Jurkat, Clone E6-1 (cell line): Measurements from ENCODE around the gene FAM222A.

ENCODE experiments used
- DNase-seq: peaks from one replicate; pipeline ENCODE4 v3.0.0-alpha.2; 2011; ENCODE audit warnings: low read depth, low spot score
- H3K4me3 ChIP-seq: 2 replicates; pipeline ENCODE4 v1.5.1; 2011; ENCODE audit warnings: mild to moderate bottlenecking, low read length, control low read depth, moderate library complexity

The FAM222A gene

DNA sequence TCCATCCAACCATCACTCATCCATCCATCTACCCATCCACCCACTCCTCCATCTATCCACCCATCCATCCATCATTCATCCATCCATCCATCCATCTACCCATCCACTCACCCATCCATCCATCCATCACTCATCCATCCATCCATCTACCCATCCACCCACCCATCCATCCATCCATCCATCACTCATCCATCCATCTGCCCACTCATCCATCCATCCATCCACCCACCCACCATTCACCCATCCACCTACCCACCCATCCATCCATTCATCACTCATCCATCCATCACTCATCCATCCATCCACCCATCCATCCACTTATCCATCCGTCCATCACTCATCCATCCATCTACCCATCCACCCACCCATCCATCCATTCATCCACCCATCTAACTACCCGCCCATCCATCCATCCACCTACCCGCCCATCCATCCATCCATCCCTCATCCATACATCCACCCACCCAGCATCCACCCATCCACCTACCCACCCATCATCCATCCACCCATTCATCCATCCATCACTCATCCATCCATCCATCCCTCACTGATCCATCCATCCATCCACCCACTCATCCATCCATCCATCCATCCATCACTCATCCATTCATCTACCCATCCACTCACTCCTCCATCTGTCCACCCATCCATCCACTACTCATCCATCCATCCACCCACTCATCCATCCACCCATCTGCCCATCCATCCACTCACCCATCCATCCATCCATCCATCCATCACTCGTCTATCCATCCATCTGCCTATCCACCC lies 95.4 kb downstream of the FAM222A start:
- DNase-seq = no peak
- no peak overlapping the region for H3K4me3 ChIP-seq

DNA sequence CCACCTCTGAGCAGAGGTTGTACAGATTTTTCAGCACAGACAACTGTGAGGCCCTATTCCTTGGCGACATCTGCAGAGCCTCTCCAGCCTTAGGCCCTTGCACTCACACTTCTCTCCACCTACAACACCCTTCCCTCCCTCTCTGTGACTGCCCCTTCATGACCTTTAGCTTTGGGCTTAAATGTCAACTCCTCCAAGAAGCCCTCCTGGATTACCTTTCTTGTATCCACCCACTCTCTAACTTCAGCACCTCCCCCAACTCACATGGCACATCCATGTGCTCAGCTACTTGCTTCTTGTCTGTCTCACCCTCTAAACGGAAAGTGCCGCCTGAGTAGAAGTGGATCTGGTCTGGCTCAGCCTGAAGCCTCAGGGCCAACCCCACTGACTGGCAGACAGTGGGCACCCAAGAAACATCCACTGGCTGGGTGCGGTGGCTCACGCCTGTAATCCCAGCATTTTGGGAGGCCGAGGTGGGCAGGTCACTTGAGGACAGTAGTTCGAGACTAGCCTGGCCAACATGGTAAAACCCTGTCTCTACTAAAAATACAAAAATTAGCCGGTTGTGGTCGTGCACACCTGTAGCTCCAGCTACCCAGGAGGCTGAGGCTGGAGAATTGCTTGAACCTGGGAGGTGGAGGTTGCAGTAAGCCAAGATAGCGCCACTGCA lies 97.5 kb downstream of the FAM222A start:
- H3K4me3 ChIP-seq = no peak overlapping the region
- DNase-seq = no peak

DNA sequence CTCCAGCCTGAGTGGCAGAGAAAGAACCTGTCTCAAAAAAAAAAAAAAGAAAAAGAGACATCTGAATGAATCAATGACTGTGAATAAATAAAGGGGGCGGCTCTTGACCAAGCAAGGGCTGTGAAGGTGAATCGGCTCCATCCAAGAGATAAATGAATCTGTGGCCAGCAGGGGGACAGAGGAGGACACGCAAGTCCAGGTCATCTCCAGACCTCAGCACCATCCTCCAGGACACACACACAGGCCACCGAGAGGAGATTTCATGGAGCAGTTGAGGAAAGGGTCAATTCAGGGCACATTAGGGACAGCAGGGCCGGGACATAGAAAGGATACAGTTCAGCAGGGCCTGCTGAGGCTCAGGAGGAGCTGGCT lies 98.0 kb downstream of the FAM222A start:
- no peak for DNase-seq
- no peak overlapping the region for H3K4me3 ChIP-seq

DNA sequence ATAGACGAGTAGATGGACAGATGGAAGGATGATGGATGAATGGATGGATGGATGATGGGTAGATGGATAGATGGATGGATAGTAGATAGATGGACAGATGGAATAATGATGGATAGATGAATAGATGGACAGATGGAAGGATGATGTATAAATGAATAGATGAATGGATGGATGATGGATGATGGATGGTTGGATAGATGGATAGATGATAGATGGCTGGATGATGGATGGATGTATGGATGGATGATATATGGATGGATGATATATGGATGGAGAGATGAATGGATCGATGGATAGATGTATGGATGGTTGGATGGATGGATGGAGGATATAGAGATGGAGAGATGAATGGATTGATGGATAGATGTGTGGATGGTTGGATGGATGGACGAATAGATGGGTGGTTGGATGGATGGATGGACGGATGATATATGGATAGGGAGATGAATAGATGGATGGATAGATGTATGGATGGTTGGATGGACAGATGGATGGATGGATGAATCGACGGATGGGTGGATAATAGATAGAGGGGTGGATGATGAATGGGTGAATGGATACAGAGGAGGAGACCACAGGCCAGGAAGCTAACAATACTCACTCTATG lies 100.3 kb downstream of the FAM222A start:
- H3K4me3 ChIP-seq = no peak overlapping the region
- no peak for DNase-seq

DNA sequence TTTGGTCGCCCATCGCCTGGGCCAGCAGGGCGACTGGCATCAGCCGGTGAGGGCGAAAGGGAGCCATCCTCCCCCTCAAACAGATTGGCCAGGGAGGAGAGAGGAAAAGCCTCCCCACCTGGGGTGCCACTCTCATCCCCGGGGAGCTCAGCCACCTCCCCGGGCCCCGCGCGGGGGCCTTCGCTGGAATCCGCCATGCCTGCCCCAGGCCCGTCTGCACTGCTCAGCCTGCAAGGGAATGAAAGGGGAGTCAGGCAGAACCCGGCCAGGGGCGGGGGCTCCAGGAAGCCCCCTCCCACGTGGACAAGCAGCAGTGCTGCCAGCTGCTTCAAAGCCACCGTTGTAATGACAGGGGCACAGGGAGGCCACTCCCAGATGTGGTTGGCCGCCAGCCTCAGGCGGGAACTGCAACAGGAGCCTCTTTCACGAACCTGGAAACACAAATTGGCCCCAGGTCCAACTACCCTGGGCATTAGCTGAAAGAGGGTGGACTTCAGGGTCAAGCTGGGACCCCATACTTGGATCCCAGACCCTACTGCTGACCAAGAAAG lies 101.0 kb downstream of the FAM222A start:
- DNase-seq = no peak
- H3K4me3 ChIP-seq = no peak overlapping the region

DNA sequence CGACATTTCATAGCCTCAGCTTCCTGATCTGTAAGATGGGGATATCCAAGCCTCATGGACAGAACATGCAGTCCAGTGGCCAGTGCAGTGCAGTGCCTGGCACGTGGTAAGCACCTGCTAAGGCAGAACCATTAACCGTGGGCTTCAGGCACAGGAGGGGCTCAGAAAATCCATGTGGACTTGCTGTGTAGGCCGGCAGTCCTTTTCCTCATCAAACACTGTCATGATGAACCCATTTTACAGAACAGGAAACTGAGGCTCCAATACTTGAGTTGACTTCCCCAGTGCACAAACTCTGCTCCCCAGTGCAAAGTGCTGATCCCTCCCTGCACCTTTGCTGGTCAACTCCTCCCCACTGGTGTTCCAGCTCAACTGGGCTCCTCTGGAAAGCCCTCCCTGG lies 101.6 kb downstream of the FAM222A start:
- no peak overlapping the region for H3K4me3 ChIP-seq
- DNase-seq = no peak

DNA sequence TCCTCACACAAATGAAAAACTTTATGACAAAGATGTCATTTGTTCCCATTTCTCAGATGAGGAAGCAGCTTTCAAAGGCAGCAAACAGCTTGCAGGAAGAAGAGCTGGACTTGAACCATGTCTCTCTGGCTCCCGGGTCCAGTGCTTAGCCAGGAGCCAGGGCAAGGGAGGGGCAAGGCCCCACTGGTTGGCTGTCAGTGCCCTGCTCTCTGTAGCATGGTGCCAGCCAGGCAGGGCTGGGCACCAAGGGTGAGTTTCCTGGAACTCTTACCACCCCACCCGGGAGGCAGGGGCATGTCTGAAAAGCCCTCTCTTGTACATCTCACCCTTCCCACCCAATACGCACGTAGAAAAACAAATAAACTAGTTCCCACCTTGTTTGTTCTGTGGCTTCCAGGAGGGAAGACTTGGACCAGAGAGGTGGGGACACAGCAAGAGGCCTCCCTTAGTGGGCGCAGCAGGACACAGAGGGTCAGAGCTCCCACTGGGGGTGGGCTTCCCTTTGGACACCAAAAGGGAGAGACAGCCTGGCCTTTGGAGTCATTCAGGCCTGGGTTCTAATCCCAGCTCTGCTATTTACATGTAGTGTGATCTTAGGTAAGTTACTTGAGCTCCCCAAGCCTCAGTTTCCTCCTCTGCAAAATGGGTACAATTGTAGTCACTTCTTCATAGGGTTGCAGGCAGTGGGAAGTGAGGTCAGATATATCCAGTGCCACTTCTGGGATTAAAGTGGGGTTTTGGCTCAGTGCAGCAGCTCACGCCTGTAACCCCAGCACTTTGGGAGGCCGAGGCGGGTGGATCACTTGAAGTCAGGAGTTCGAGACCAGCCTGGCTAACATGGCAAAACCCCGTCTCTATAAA lies 102.4 kb downstream of the FAM222A start:
- H3K4me3 ChIP-seq = no peak overlapping the region
- DNase-seq = no peak

DNA sequence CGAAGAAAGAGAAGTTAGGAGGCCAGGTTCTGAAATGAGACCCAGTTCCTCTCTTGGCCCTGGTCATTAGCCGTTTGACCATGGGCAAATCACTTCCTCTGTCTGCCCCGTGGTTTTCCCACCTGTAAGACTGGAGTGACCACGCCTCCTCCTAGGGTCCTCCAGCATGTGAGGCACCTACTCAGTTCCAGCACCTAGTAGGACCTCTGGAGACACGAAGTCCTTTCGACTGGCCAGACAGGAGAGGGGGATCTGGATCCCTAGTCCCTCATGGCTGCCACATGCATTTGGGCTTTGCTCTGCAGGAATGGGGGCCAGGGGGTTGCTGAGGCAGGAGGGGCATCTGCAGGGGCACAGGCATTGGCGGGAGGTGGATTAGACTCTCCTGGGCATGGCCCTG lies 103.2 kb downstream of the FAM222A start:
- H3K4me3 ChIP-seq = no peak overlapping the region
- no peak for DNase-seq

DNA sequence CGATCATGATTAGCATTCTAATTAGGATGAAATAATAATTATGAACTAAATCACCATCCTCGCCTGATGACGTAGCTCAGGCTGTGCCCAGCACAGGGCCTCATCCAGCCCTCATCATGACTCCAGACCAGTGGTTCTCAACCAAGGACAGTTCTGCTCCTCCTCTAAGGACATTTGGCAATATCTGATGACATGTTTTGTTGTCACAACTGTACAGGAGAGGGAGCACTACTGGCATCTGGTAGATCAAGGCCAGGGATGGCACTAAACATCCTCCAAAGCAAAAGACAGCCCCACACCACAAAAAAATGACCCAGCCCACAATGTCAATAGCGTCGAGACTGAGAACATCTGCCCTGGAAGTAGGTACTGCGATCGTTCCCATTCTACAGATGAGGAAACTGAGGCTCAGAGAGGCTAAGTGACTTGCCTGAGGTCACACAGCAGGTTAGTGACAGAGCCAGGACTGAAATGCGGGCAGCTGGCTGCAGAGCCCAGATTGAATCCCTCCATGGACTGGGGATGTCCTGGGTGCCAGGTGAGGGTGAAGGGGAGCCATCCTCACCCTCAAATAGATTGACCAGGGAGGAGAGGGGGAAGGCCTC lies 104.1 kb downstream of the FAM222A start:
- no peak for DNase-seq
- H3K4me3 ChIP-seq = no peak overlapping the region

DNA sequence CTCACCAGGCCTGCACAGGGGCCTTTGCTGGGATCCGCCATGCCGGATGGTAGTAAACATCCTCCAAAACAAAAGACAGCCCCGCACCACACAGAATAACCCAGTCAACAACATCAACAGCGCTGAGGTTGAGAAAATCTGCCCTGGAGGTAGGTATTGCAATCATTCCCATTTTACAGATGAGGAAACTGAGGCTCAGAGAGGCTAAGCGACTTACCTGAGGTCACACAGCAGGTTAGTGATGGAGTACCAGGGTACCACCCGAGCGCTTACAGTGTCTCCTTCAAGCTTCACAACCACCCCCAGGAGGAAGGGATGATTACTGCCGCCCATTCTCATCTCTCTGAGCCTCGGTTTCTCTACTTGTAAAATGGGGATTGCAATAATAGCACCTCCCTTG lies 104.6 kb downstream of the FAM222A start:
- DNase-seq = no peak
- no peak overlapping the region for H3K4me3 ChIP-seq

DNA sequence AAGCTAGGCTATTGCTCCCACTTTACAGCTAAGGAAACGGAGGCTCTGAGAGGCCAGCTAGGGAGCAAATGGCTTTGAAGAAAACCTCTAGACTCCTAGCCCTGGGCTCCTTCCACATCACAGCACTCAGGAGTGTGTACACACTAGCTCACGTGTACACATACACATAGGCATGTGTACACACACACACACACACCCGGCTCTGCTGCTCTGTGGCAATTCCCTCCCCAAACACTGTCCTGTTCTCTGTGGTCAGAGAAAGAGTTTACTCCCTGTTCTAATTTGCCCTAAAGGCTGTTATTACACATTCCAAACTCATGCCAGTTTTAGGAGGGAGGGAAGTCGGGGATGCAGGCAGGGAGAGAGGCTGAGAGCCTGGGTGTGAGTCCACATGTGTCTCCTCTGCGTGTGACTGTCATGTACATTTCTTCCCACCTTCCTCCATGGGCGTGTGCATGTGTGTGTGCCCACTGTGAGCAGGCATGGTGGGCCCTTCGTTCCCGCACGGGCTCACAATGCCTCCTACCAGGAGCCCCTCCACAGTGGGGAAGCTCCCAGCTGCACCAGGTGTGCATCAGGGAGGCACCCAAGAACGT lies 105.4 kb downstream of the FAM222A start:
- H3K4me3 ChIP-seq = no peak overlapping the region
- no peak for DNase-seq
